ENCODE measurements around the gene HSD17B2.
"Not testable (repeated sequence)": the region's sequence is repeated elsewhere in the genome, so short reads cannot be mapped to it uniquely, and the experiment has no call there.

HSD17B2 gene

GRCh38 chr16:82137822-82138167 is 102.7 kb downstream of the HSD17B2 start:
- no peak for DNase-seq

GRCh38 chr16:82138478-82139285 is 103.6 kb downstream of the HSD17B2 start:
- DNase-seq: no peak

- DNase-seq: not testable (repeated sequence)
These were observed 104.2 kb downstream of the HSD17B2 start for GRCh38 chr16:82139286-82139571.

GRCh38 chr16:82146556-82146955 is 111.5 kb downstream of the HSD17B2 start:
- DNase-seq: no peak

GRCh38 chr16:82146957-82147356 is 111.9 kb downstream of the HSD17B2 start:
- DNase-seq: no peak

GRCh38 chr16:82147546-82147945 is 112.5 kb downstream of the HSD17B2 start:
- DNase-seq: no peak

All from SHP77 treated with DMSO at 0.1 percent for 48 hours (cell line).